WTC11 (cell line): ENCODE results near the gene ONECUT2. TPM values are rescaled to one million over a fixed set of nuclear protein-coding genes. Genes with fewer than 3 reads are reported as not detected.

Experiments
- ATAC-seq: fragments of 200-7000 bp; cut with Tn5 transposase; 2 replicates; pipeline ENCODE4 v1.10.0; 2021; ENCODE audit warnings: mild to moderate bottlenecking, moderate library complexity
- CTCF ChIA-PET: fragments of 300-600 bp; sonication (Branson Sonifier 250); formaldehyde crosslinking; loops from one replicate; lab custom pipeline; 2021; ENCODE audit warnings: antibody characterized with exemption; lab: Charles Lee
- POLR2A ChIA-PET: fragments of 350-600 bp; sonication (Branson Sonifier 250); formaldehyde crosslinking; loops from one replicate; lab custom pipeline; 2021; ENCODE audit warnings: antibody characterized with exemption; lab: Charles Lee
- DNase-seq: peaks from one replicate; pipeline ENCODE4 v3.0.0; 2021; ENCODE audit warnings: low spot score
- H3K27ac Mint-ChIP-seq: 2 replicates; pipeline ENCODE4 v1.8.0; 2021; ENCODE audit warnings: mixed read lengths
- H3K27me3 Mint-ChIP-seq: 2 replicates; pipeline ENCODE4 v1.8.0; 2021; ENCODE audit warnings: low read depth, mild to moderate bottlenecking, moderate library complexity, mixed read lengths
- H3K36me3 Mint-ChIP-seq: 2 replicates; pipeline ENCODE4 v1.8.0; 2021; ENCODE audit warnings: mixed read lengths
- H3K4me1 Mint-ChIP-seq: 2 replicates; pipeline ENCODE4 v1.8.0; 2022; ENCODE audit warnings: mixed read lengths
- H3K4me3 Mint-ChIP-seq: 2 replicates; pipeline ENCODE4 v1.8.0; 2021; ENCODE audit warnings: mild to moderate bottlenecking, moderate library complexity, mixed read lengths
- H3K9me3 Mint-ChIP-seq: 2 replicates; pipeline ENCODE4 v1.8.0; 2021; ENCODE audit warnings: mixed read lengths
- ATF6 ChIP-seq: sonication (generic); formaldehyde crosslinking; IDR thresholded peaks from 2 replicates; pipeline ENCODE4 v1.8.1; 2023; ENCODE audit warnings: mild to moderate bottlenecking, missing genetic modification reagents
- CBFB ChIP-seq: sonication (generic); formaldehyde crosslinking; IDR thresholded peaks from 2 replicates; pipeline ENCODE4 v1.8.1; 2022; ENCODE audit warnings: mild to moderate bottlenecking, low read depth, missing genetic modification reagents
- CREM ChIP-seq: sonication (generic); formaldehyde crosslinking; IDR thresholded peaks from 2 replicates; pipeline ENCODE4 v1.8.1; 2022; ENCODE audit warnings: mild to moderate bottlenecking, missing genetic modification reagents, moderate library complexity
- ELF4 ChIP-seq: sonication (generic); formaldehyde crosslinking; IDR thresholded peaks from 2 replicates; pipeline ENCODE4 v1.8.1; 2022; ENCODE audit warnings: low read depth, mild to moderate bottlenecking, moderate library complexity, missing genetic modification reagents
- GABPB1 ChIP-seq: sonication (generic); formaldehyde crosslinking; IDR thresholded peaks from 2 replicates; pipeline ENCODE4 v1.8.1; 2023; ENCODE audit warnings: mild to moderate bottlenecking, missing genetic modification reagents
- GTF2I ChIP-seq: fragments of 250-450 bp; sonication (Bioruptor Pico); conservative IDR thresholded peaks from 2 replicates; pipeline ENCODE4 v1.4.0; 2021; ENCODE audit warnings: mild to moderate bottlenecking
- IRF2 ChIP-seq: sonication (generic); formaldehyde crosslinking; IDR thresholded peaks from 2 replicates; pipeline ENCODE4 v1.8.0; 2022; ENCODE audit warnings: low read depth, missing genetic modification reagents, borderline replicate concordance
- JUN ChIP-seq: sonication (generic); formaldehyde crosslinking; IDR thresholded peaks from 2 replicates; pipeline ENCODE4 v1.8.0; 2023; ENCODE audit warnings: mild to moderate bottlenecking, missing genetic modification reagents
- MAX ChIP-seq: sonication (generic); formaldehyde crosslinking; IDR thresholded peaks from 2 replicates; pipeline ENCODE4 v1.8.0; 2022; ENCODE audit warnings: mild to moderate bottlenecking, missing genetic modification reagents
- MYBL2 ChIP-seq: sonication (generic); formaldehyde crosslinking; IDR thresholded peaks from 2 replicates; pipeline ENCODE4 v1.8.1; 2023; ENCODE audit warnings: mild to moderate bottlenecking, moderate library complexity, missing genetic modification reagents
- SMAD4 ChIP-seq: sonication (generic); formaldehyde crosslinking; IDR thresholded peaks from 2 replicates; pipeline ENCODE4 v1.8.0; 2022; ENCODE audit warnings: mild to moderate bottlenecking, missing genetic modification reagents
- USF1 ChIP-seq: sonication (generic); formaldehyde crosslinking; IDR thresholded peaks from 2 replicates; pipeline ENCODE4 v1.8.0; 2022; ENCODE audit warnings: mild to moderate bottlenecking, missing genetic modification reagents
- ZNF219 ChIP-seq: sonication (generic); formaldehyde crosslinking; IDR thresholded peaks from 2 replicates; pipeline ENCODE4 v1.8.0; 2023; ENCODE audit warnings: missing genetic modification reagents, mild to moderate bottlenecking, borderline replicate concordance
- ZNF425 ChIP-seq: fragments of 250-450 bp; sonication (Bioruptor Pico); conservative IDR thresholded peaks from 2 replicates; pipeline ENCODE4 v1.9.0; 2021; ENCODE audit warnings: mild to moderate bottlenecking
- total RNA-seq: library from RNA; stranded (reverse); gene quantifications from 3 replicates; pipeline ENCODE4 v1.2.3, GENCODE V29; 2021
- TF ChIP-seq, protein P1 (sequence below): sonication (generic); formaldehyde crosslinking; IDR thresholded peaks from 2 replicates; pipeline ENCODE4 v1.8.1; 2023; ENCODE audit warnings: mild to moderate bottlenecking, missing genetic modification reagents
- TF ChIP-seq, protein P2 (sequence below): sonication (generic); formaldehyde crosslinking; conservative IDR thresholded peaks from 2 replicates; pipeline ENCODE4 v1.8.1; 2022; ENCODE audit warnings: mild to moderate bottlenecking, missing genetic modification reagents

The ONECUT2 gene
- total RNA-seq, 1 experiment from 2014 or later: 0.87 TPM

GRCh38 chr18:57534511-57534909, 99.3 kb downstream of the ONECUT2 start (continued):
- TF ChIP-seq ZNF425 (CRISPR knock-in tag) (no peak), GTF2I (CRISPR knock-in tag) (no peak), JUN (no peak), MYBL2 (CRISPR knock-in tag) (no peak), IRF2 (CRISPR knock-in tag) (no peak), CBFB (CRISPR knock-in tag) (no peak), ATF6 (CRISPR knock-in tag) (no peak)

DNA sequence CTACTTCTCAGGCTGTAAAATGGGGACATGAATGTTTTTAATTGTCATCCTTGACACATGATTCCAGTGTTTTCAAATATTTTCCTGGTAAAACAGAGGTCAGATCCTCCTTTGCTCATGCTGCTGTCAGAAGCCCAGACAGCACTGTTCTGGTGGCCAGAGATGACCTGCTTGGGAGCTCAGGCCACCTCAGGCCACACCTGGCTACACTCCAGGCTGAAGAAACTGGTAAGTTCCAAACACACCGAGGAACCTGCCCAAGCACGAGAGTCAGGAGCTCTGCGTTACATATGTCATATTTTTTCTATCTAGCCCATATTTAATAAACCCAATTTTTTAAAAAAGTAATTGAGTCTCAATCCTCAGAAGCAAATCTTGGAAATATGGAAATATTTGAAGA, 103.4 kb downstream of the ONECUT2 start:
- POLR2A ChIA-PET: no interaction called here
- Mint-ChIP-seq H3K4me3 (no peak overlapping the region), H3K36me3 (no peaks in the 10 kb centered on the region), H3K9me3 (no peaks in the 10 kb centered on the region), H3K27me3 (no peaks in the 10 kb centered on the region), H3K4me1 (peaks cover 21% of the 10 kb centered on the region), H3K27ac (no peak overlapping the region)
- TF ChIP-seq, protein P1, sequence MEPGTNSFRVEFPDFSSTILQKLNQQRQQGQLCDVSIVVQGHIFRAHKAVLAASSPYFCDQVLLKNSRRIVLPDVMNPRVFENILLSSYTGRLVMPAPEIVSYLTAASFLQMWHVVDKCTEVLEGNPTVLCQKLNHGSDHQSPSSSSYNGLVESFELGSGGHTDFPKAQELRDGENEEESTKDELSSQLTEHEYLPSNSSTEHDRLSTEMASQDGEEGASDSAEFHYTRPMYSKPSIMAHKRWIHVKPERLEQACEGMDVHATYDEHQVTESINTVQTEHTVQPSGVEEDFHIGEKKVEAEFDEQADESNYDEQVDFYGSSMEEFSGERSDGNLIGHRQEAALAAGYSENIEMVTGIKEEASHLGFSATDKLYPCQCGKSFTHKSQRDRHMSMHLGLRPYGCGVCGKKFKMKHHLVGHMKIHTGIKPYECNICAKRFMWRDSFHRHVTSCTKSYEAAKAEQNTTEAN (CRISPR knock-in tag): no peak
- TF ChIP-seq, protein P2, sequence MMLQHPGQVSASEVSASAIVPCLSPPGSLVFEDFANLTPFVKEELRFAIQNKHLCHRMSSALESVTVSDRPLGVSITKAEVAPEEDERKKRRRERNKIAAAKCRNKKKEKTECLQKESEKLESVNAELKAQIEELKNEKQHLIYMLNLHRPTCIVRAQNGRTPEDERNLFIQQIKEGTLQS (CRISPR knock-in tag): no peak
- TF ChIP-seq GABPB1 (CRISPR knock-in tag): no peak
- TF ChIP-seq CREM (CRISPR knock-in tag): no peak
- no peak for TF ChIP-seq SMAD4 (CRISPR knock-in tag)
- no peak for ATAC-seq
- no peak for DNase-seq
- CTCF ChIA-PET: no interaction called here

DNA sequence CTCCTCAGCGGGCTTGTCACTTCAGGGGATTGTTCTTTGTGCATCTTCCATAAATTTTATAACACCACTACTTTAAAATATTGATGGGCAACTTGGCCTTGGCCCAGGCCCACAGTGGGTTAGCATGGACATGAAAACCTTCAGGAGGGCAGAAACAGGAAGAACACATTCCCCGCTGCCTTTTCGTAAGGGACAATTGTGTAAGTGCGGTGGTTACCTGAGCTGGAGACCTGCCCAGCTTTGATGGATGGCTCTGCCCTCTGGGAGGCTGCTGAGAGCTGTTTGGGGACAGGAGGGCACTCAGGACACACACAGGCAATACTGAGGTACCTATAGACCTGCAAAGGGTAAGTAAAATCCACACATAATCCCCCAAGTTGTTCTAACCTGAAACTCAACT, 104.5 kb downstream of the ONECUT2 start:
- no peak overlapping the region for H3K27ac Mint-ChIP-seq
- TF ChIP-seq MAX (CRISPR knock-in tag) (no peak), ZNF219 (CRISPR knock-in tag) (no peak), ELF4 (CRISPR knock-in tag) (no peak), GABPB1 (CRISPR knock-in tag) (no peak), USF1 (CRISPR knock-in tag) (no peak), JUN (no peak)
- no peak overlapping the region for H3K4me3 Mint-ChIP-seq
- DNase-seq: no peak
- ChIA-PET POLR2A (no interaction called here), CTCF (no interaction called here)
- no peak for ATAC-seq
- no peaks in the 10 kb centered on the region for H3K36me3 Mint-ChIP-seq
- peaks cover 12% of the 10 kb centered on the region for H3K4me1 Mint-ChIP-seq
- no peaks in the 10 kb centered on the region for H3K9me3 Mint-ChIP-seq
- H3K27me3 Mint-ChIP-seq: no peaks in the 10 kb centered on the region

Other genes starting within 250 kb of the ONECUT2 start
- 2.3 to 2.8 TPM (median 2.4 TPM) in 3 replicates for gene ST8SIA3, start 82.8 kb upstream of the ONECUT2 start, total RNA-seq
- 16.6 to 21.8 TPM (median 19.6 TPM) in 3 replicates for gene FECH, start 151.3 kb downstream of the ONECUT2 start, total RNA-seq
- 138 to 196 TPM (median 144 TPM) in 3 replicates for gene NARS1, start 186.5 kb downstream of the ONECUT2 start, total RNA-seq